Large intestine (tissue), 3 donors: Measurements from ENCODE around the gene KCTD14. TPM values are rescaled to one million over a fixed set of nuclear protein-coding genes. Genes with fewer than 3 reads are reported as not detected.
A peak's percentile ranks its signal among the peaks of the same experiment; 100 is the strongest.
"Not testable (repeated sequence)": the region's sequence is repeated elsewhere in the genome, so short reads cannot be mapped to it uniquely, and the experiment has no call there.

Source experiments
- DNase-seq, 2 donors: peaks; one replicate each; pipeline versions ENCODE4 v3.0.0 to v3.0.0-alpha.2; 2013
- H3K27ac ChIP-seq: one replicate; pipeline ENCODE4 v1.5.1; 2013; ENCODE audit warnings: low read length
- H3K27me3 ChIP-seq: 2 replicates; pipeline ENCODE4 v1.6.1; 2013; ENCODE audit warnings: low read length; ENCODE audit not compliant: control insufficient read depth, insufficient read depth
- H3K36me3 ChIP-seq: 2 replicates; pipeline ENCODE4 v1.6.1; 2013; ENCODE audit warnings: low read length; ENCODE audit not compliant: control insufficient read depth, insufficient read depth
- H3K4me1 ChIP-seq: one replicate; pipeline ENCODE4 v1.6.1; 2013; ENCODE audit warnings: low read length; ENCODE audit not compliant: control insufficient read depth, insufficient read depth
- H3K4me3 ChIP-seq: one replicate; pipeline ENCODE4 v1.5.1; 2013; ENCODE audit warnings: low read length
- H3K9me3 ChIP-seq: one replicate; pipeline ENCODE4 v1.6.1; 2013; ENCODE audit warnings: mild to moderate bottlenecking, low read depth, low read length, moderate library complexity; ENCODE audit not compliant: control insufficient read depth
- WGBS: methylation state at CpG from one replicate; pipeline ENCODE4 v1.1.5; 2013; ENCODE audit warnings: low lambda C conversion rate; ENCODE audit not compliant: insufficient coverage; 5-methylcytosine and 5-hydroxymethylcytosine counted together
- polyA plus RNA-seq: library from polyadenylated mRNA; unstranded; fragments of 120-200 nt; gene quantifications from one replicate; pipeline ENCODE4 v1.2.1, GENCODE V29; 2013

Gene KCTD14
- polyA plus RNA-seq, 1 donor = 3.1 TPM

DNA sequence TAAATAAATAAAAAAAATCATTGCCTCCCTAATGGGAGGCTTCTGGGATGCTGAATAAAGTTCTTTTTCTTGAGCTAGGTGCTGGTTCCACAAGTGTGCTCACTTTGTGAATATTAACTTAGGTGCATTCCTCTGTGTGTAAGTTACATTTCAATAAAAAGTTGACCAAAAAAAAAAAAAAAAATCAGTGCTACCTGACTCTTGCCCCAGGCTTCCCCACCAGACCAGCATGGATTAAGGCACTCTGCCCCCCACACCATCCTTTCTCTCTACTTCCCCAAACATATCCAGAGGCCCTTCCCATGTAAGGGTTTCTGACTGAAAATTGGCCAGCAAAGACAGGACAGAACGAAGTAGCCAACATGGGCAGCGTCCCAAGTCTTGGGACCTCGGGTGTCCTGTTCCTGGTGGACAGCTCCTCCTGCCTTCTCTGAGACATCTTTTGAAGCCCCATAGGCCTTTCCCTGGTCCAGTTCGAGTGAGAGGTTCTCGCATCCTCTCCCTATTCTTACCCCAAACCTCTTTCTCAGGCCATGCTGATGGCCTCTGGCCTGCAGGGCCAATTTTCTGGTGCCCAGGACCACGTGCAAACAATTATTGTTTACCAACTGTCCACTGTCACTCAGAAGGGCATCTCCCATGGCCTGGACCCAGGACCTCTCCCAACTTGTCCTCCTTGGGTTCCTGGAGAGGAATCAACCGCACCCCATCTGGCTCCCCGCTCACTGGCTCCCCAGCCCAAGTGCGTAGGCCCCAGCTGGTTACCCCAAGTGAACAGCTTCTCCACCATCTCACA, 14.9 kb upstream of the KCTD14 start:
- H3K27ac ChIP-seq = no peak overlapping the region
- DNase-seq = no peak
- no peaks in the 10 kb centered on the region for H3K9me3 ChIP-seq
- no peaks in the 10 kb centered on the region for H3K4me1 ChIP-seq
- H3K36me3 ChIP-seq = no peaks in the 10 kb centered on the region
- H3K4me3 ChIP-seq = no peak overlapping the region
- no CpG with 5 or more reads among the region's 9 CpGs for WGBS
- H3K27me3 ChIP-seq = no peaks in the 10 kb centered on the region

DNA sequence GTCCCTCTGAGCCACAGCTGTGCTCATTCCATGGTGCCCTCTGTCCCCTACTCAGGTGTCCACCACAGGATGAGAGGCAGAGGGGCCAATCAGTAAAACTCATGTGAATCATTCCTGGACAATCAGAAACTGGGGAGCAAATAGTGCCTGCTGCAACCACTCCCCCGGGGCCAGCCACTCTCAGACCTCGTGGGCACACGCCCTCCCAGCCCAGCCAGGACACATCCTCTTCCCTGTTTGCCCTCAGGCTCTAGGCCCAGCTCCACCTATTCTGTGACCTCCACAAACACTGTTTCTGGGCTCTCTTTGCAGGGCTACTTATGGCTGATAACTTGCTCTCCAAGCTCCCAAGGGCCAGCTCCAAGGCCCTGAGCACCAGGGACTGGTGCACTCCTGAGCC, 14.0 kb upstream of the KCTD14 start:
- H3K4me1 ChIP-seq = no peaks in the 10 kb centered on the region
- H3K36me3 ChIP-seq = no peaks in the 10 kb centered on the region
- no CpG with 5 or more reads among the region's 3 CpGs for WGBS
- H3K9me3 ChIP-seq = no peaks in the 10 kb centered on the region
- no peak for DNase-seq
- no peaks in the 10 kb centered on the region for H3K27me3 ChIP-seq
- no peak overlapping the region for H3K27ac ChIP-seq
- no peak overlapping the region for H3K4me3 ChIP-seq

DNA sequence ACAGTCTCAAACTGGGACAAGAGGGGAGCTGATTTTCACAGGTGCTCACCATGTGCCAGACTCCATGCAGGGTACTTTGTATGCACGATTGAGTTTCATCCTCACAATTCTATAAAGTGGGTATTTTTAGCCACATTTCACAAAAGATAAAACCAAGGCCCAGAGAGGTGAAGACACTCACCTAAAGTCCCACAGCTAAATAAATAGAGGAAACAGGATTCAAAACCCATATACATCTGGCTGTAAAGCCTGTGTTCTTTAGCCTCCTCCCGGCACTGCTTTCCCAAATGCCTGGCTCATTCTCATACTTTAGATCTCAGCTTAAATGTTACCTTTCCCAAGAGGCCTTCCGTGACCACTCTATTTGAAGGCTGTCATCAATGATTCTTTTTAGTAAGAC, 13.2 kb upstream of the KCTD14 start:
- Histone ChIP-seq H3K4me3 (no peak overlapping the region), H3K27ac (no peak overlapping the region), H3K27me3 (no peaks in the 10 kb centered on the region), H3K36me3 (no peaks in the 10 kb centered on the region), H3K4me1 (no peaks in the 10 kb centered on the region), H3K9me3 (no peaks in the 10 kb centered on the region)
- WGBS = 92% methylated on average over 2 of the region's 3 CpGs
- DNase-seq = no peak

DNA sequence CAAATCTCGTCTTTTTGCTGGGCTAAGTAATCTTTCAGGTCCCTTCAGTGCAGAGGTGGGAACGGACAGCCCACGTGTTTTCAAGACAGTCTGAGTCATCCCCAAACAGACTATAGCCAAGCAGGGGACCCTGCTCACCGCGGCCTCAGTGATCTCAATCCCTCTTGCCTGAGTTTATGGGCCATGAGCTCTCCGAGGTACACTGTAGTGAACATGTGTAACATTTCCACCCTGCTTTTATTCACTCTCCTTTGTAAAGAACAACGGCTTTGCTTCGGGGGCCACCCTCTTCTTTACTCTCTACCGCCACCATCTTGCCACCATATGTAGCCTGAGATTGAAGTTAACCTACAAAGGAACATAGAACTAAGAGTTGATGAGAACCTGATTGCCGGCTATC, 11.5 kb upstream of the KCTD14 start:
- H3K27me3 ChIP-seq = no peaks in the 10 kb centered on the region
- WGBS = no CpG with 5 or more reads among the region's 10 CpGs
- no peaks in the 10 kb centered on the region for H3K9me3 ChIP-seq
- H3K36me3 ChIP-seq = no peaks in the 10 kb centered on the region
- H3K27ac ChIP-seq = no peak overlapping the region
- no peaks in the 10 kb centered on the region for H3K4me1 ChIP-seq
- no peak for DNase-seq
- no peak overlapping the region for H3K4me3 ChIP-seq

DNA sequence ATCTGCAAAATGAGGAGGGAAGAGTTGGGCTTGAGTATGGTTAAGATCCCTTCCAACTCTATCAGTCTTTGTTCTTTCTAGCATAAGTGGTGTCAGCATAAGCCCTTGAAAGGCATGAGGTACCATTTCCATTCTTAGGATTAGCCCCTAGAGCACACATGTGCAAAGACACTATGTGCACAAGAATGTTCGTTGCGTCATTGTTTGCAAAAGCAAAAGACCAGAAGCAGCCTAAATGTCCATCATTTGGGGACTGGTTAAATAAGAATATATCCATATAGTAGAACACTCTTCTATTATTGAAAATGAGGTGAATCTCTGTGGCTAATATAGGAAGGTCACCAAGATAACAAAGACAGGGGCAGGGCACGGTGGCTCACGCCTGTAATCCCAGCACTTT, 10.0 kb upstream of the KCTD14 start:
- WGBS = 25% methylated on average over 2 of the region's 4 CpGs
- Histone ChIP-seq H3K27me3 (no peaks in the 10 kb centered on the region), H3K36me3 (no peaks in the 10 kb centered on the region), H3K4me3 (no peak overlapping the region), H3K4me1 (no peaks in the 10 kb centered on the region), H3K27ac (no peak overlapping the region), H3K9me3 (no peaks in the 10 kb centered on the region)
- no peak for DNase-seq

GRCh38 chr11:78032090-78032489, 9.0 kb upstream of the KCTD14 start:
- H3K4me1 ChIP-seq = no peaks in the 10 kb centered on the region
- no peak for DNase-seq
- H3K36me3 ChIP-seq = no peaks in the 10 kb centered on the region
- H3K9me3 ChIP-seq = no peaks in the 10 kb centered on the region
- no peak overlapping the region for H3K4me3 ChIP-seq
- H3K27me3 ChIP-seq = no peaks in the 10 kb centered on the region
- no peak overlapping the region for H3K27ac ChIP-seq

DNA sequence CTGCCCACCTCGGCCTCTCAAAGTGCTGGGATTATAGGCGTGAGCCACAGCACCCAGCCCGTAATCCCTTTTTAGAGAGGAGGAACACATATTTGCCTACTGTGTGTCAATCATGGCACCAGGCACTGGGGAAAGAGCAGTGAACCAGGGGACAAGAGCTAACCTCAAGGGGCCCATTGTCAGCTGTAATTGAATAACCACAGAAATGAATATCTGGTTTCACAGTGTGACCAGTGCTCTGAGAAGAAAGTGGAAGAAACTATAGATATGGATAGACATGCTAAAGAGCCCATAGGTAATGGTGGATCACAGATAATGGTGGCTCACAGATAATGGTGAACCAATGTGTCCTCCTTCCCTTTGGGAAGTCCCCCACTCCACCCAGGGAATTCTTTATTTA, 8.6 kb upstream of the KCTD14 start:
- no peaks in the 10 kb centered on the region for H3K27me3 ChIP-seq
- no CpG with 5 or more reads among the region's 3 CpGs for WGBS
- no peak overlapping the region for H3K27ac ChIP-seq

GRCh38 chr11:78030429-78031325, 7.6 kb upstream of the KCTD14 start:
- Histone ChIP-seq H3K27me3 (no peaks in the 10 kb centered on the region), H3K36me3 (no peaks in the 10 kb centered on the region), H3K4me3 (no peak overlapping the region), H3K4me1 (no peaks in the 10 kb centered on the region), H3K9me3 (no peaks in the 10 kb centered on the region), H3K27ac (no peak overlapping the region)
- DNase-seq = peak; percentile 49 to 62
- WGBS = no CpG with 5 or more reads among the region's 7 CpGs

More for the DNA sequence above, 8.6 kb upstream of the KCTD14 start:
- Histone ChIP-seq H3K36me3 (no peaks in the 10 kb centered on the region), H3K4me1 (no peaks in the 10 kb centered on the region), H3K4me3 (no peak overlapping the region), H3K9me3 (no peaks in the 10 kb centered on the region)
- DNase-seq = no peak

DNA sequence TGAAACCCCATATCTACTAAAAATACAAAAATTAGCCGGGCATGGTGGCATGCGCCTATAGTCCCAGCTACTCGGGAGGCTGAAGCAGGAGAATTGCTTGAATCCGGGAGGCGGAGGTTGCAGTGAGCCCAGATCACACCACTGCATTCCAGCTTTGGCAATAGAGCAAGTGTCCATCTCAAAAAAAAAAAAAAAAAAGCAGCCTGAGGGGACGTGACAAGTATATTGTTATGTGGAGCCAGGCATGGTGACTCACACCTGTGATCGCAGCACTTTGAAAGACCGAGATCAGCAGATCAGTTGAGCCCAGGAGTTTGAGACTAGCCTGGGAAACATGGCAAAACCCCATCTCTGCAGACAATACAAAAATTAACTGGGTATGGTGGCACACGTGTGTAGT, 5.3 kb upstream of the KCTD14 start:
- H3K27me3 ChIP-seq, H3K36me3 ChIP-seq, H3K27ac ChIP-seq, H3K4me3 ChIP-seq, H3K4me1 ChIP-seq, DNase-seq, H3K9me3 ChIP-seq: not testable (repeated sequence)
- WGBS = 63% methylated on average over 1 of the region's 9 CpGs

GRCh38 chr11:78027759-78028158, 4.7 kb upstream of the KCTD14 start:
- no peak overlapping the region for H3K4me3 ChIP-seq
- no peak overlapping the region for H3K27ac ChIP-seq
- no peak for DNase-seq
- no peaks in the 10 kb centered on the region for H3K27me3 ChIP-seq
- H3K4me1 ChIP-seq = no peaks in the 10 kb centered on the region
- no peaks in the 10 kb centered on the region for H3K36me3 ChIP-seq
- WGBS = no CpG with 5 or more reads among the region's 2 CpGs
- H3K9me3 ChIP-seq = no peaks in the 10 kb centered on the region
